OCI-LY1 (cell line): ENCODE results near the gene CRYM.

Experiments used
- EZH2 ChIP-seq: fragments of 200-600 bp; sonication (generic), shearing (Covaris generic); IDR thresholded peaks from 2 replicates; pipeline ENCODE4 v1.8.0; 2017; ENCODE audit warnings: borderline replicate concordance, mixed run types, mild to moderate bottlenecking, antibody characterized with exemption, low read length, moderate library complexity, mixed read lengths
- TF ChIP-seq, protein P1 (sequence below): fragments of 200-600 bp; sonication (generic), shearing (Covaris generic); IDR thresholded peaks from 2 replicates; pipeline ENCODE4 v1.5.1; 2017; ENCODE audit warnings: mild to moderate bottlenecking, antibody characterized with exemption, low read length, moderate library complexity, mixed read lengths

DNA sequence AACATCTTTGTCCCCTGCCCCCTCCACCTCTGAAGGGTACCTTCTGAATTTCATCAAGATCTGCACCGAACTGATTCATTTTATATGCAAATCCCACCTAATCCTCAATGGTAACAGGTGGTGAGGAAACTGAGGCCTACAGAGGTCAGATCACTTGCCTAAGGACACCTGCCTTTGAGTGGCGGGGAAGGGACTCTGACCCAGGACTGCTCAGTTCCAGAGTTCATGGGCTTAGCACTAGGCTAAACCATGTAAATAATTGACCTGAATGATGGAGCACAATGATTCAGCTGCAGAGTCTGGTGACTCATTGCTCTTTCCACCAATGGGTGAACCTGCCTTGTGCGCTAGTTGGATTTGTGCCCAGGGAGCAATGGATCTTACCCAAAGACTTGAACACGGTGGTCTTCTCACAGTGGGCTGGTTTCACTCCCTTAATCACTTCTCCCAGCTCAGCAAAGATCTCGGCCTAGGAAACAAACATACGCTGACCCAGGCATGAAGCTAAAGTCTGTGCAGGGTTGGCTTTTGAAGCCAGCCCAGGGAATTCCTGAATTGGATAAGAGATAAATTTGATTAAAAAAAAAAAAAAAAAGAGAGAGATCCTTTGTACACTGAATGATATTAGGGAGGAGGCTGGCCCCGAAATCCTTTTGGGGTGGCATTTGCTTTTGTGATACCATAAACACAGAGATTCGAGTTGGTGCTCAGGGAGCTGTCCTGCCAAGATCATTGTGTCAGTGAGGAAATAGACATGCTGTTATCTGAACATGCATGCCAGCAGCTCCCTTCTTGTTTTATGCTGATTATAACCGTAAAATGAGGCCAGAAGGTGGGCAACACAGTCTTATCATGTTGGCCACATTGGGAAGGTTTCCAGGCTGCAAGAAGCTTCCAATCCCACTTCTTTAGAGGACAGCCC lies 17.0 kb downstream of the CRYM start:
- TF ChIP-seq, protein P1, sequence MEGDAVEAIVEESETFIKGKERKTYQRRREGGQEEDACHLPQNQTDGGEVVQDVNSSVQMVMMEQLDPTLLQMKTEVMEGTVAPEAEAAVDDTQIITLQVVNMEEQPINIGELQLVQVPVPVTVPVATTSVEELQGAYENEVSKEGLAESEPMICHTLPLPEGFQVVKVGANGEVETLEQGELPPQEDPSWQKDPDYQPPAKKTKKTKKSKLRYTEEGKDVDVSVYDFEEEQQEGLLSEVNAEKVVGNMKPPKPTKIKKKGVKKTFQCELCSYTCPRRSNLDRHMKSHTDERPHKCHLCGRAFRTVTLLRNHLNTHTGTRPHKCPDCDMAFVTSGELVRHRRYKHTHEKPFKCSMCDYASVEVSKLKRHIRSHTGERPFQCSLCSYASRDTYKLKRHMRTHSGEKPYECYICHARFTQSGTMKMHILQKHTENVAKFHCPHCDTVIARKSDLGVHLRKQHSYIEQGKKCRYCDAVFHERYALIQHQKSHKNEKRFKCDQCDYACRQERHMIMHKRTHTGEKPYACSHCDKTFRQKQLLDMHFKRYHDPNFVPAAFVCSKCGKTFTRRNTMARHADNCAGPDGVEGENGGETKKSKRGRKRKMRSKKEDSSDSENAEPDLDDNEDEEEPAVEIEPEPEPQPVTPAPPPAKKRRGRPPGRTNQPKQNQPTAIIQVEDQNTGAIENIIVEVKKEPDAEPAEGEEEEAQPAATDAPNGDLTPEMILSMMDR, result no peak
- no peak for TF ChIP-seq EZH2
